ENCODE results near the gene TCFL5.

Gene TCFL5

GRCh38 chr20:62822788-62823651 is 38.6 kb downstream of the TCFL5 start (continued):
- peak; percentile 91 for TF ChIP-seq KLF8 (tag by site-specific recombination; IDR thresholded peaks at IDR 0.05)
- 0 out of 2 replicates have a peak, but pooled peaks have one; percentile 41 for TF ChIP-seq ZNF24 (tag by site-specific recombination; IDR thresholded peaks at IDR 0.05)
- peak; percentile 69 for TF ChIP-seq ZNF600 (tag by site-specific recombination; IDR thresholded peaks at IDR 0.05)
- peak; percentile 58 for TF ChIP-seq SP3 (tag by site-specific recombination; IDR thresholded peaks at IDR 0.05)
- peak; percentile 41; the same call in 1 of the 2 replicates for TF ChIP-seq ZNF366 (tag by site-specific recombination; conservative IDR thresholded peaks at IDR 0.05)
- TF ChIP-seq ZXDB (tag by site-specific recombination; IDR thresholded peaks at IDR 0.05), result 0 out of 2 replicates have a peak, but pooled peaks have one; percentile 50
- TF ChIP-seq PATZ1 (tag by site-specific recombination; IDR thresholded peaks at IDR 0.05), result peak; percentile 59
- peak; percentile 64; the same call in 1 of the 2 replicates for TF ChIP-seq ZNF76 (tag by site-specific recombination; IDR thresholded peaks at IDR 0.05; ENCODE audit: borderline replicate concordance, low read depth)
- peak; percentile 97 for TF ChIP-seq ZNF654 (tag by site-specific recombination; IDR thresholded peaks at IDR 0.05; ENCODE audit: low read depth)
- TF ChIP-seq ZNF561 (tag by site-specific recombination; IDR thresholded peaks at IDR 0.05; ENCODE audit: borderline replicate concordance), result peak; percentile 77
- TF ChIP-seq ZBTB6 (tag by site-specific recombination; IDR thresholded peaks at IDR 0.05), result peak; percentile 59
- TF ChIP-seq ZBTB44 (tag by site-specific recombination; IDR thresholded peaks at IDR 0.05), result peak; percentile 39; the same call in 1 of the 2 replicates
- TF ChIP-seq GLIS1 (tag by site-specific recombination; IDR thresholded peaks at IDR 0.05), result peak; percentile 67
- peak; percentile 78 for TF ChIP-seq ZBTB10 (tag by site-specific recombination; IDR thresholded peaks at IDR 0.05)
- TF ChIP-seq ZNF266 (tag by site-specific recombination; IDR thresholded peaks at IDR 0.05; ENCODE audit: low read depth), result no peak
- TF ChIP-seq ZBTB8A (tag by site-specific recombination; IDR thresholded peaks at IDR 0.05), result peak; percentile 87
- TF ChIP-seq WT1 (tag by site-specific recombination; IDR thresholded peaks at IDR 0.05), result peak; percentile 55; the same call in 1 of the 2 replicates

- H3K9me3 ChIP-seq (ENCODE audit: control insufficient read depth, insufficient read depth, low read depth, low read length), result no peaks in the 10 kb centered on the region
- no peak overlapping the region for H3K4me3 ChIP-seq (ENCODE audit: low read depth, low read length)
- H3K36me3 ChIP-seq (ENCODE audit: control insufficient read depth in 2 of 2, insufficient read depth in 1 of 2, low read length in 2 of 2), result no peaks in the 10 kb centered on the region
- ChIA-PET CTCF (interaction anchor here (0.7 to 2.0 kb wide), 19 partner anchors 11 to 358 kb away, joined by 3 to 15 read pairs (median 5); no protein-coding TSS in a partner anchor), POLR2A (interaction anchor here (0.6 to 1.2 kb wide), 8 partner anchors 16 to 189 kb away, joined by 3 to 7 read pairs (median 4); partner anchors contain the start of genes MRGBP, OGFR and TCFL5)
- H3K27ac ChIP-seq (ENCODE audit: extremely low read depth, low read depth, low read length), result no peak overlapping the region
- peaks cover 4% of the 10 kb centered on the region; the same call in 1 of the 2 replicates for H3K4me1 ChIP-seq (ENCODE audit: control insufficient read depth, insufficient read depth, low read length)
- TF ChIP-seq ZNF626 (tag by site-specific recombination; IDR thresholded peaks at IDR 0.05), result no peak
- TF ChIP-seq REST (tag by site-specific recombination; IDR thresholded peaks at IDR 0.05), result no peak
- no peak for TF ChIP-seq ZNF433 (tag by site-specific recombination; IDR thresholded peaks at IDR 0.05; ENCODE audit: low read depth)
- TF ChIP-seq ZBTB8A (tag by site-specific recombination; IDR thresholded peaks at IDR 0.05), result no peak
- no peak for TF ChIP-seq ZNF792 (tag by site-specific recombination; IDR thresholded peaks at IDR 0.05)
- TF ChIP-seq ZNF645 (tag by site-specific recombination; IDR thresholded peaks at IDR 0.05), result no peak
Observed at GRCh38 chr20:62822239-62822787, 39.3 kb downstream of the TCFL5 start.
